Right lobe of liver (tissue), 6 donors: Measurements from ENCODE around the gene GPS2. TPM values are rescaled to one million over a fixed set of nuclear protein-coding genes. Genes with fewer than 3 reads are reported as not detected.
A peak's percentile ranks its signal among the peaks of the same experiment; 100 is the strongest.

Experiments used
- ATAC-seq, 4 donors: fragments of 200-7000 bp; cut with Tn5 transposase; one replicate each; pipeline ENCODE4 v1.9.1; 2020; ENCODE audit warnings: mild to moderate bottlenecking in 4 of 4, moderate library complexity in 4 of 4
- DNase-seq, 3 donors: peaks; one replicate each; pipeline ENCODE4 v3.0.0-alpha.2; 2020
- H3K27ac ChIP-seq, 3 donors: fragments of 200-600 bp; one replicate each; pipeline ENCODE4 v1.8.0; 2022
- H3K27me3 ChIP-seq, 2 donors: fragments of 200-600 bp; one replicate each; pipeline ENCODE4 v1.8.0; 2022
- H3K36me3 ChIP-seq, 4 donors: fragments of 200-600 bp; sonication (generic) in 1 of 4; one replicate each; pipeline versions ENCODE4 v1.5.1 to v1.8.0; 2017 to 2022; ENCODE audit warnings: control low read depth in 1 of 4
- H3K4me1 ChIP-seq, 4 donors: fragments of 200-600 bp; sonication (generic) in 1 of 4; one replicate each; pipeline versions ENCODE4 v1.5.1 to v1.8.0; 2017 to 2022; ENCODE audit warnings: control low read depth in 1 of 4
- H3K4me3 ChIP-seq, 3 donors: fragments of 200-600 bp; one replicate each; pipeline ENCODE4 v1.8.0; 2022
- H3K9me3 ChIP-seq, 4 donors: fragments of 200-600 bp; sonication (generic) in 1 of 4; one replicate each; pipeline versions ENCODE4 v1.5.1 to v1.8.0; 2017 to 2022; ENCODE audit warnings: control low read depth in 1 of 4
- POLR2A ChIP-seq: fragments of 450-650 bp; IDR thresholded peaks from one replicate; pipeline ENCODE4 v1.6.1; 2017; ENCODE audit warnings: antibody characterized with exemption, mild to moderate bottlenecking
- WGBS: methylation state at CpG from one replicate; pipeline ENCODE4 v1.1.6; 2018; ENCODE audit warnings: low coverage, low lambda C conversion rate; ENCODE audit not compliant: insufficient coverage; ENCODE audit errors: missing lambda C conversion rate; 5-methylcytosine and 5-hydroxymethylcytosine counted together
- intact Hi-C, 2 donors: fragments of 100-400 bp; cut with DNase I; formaldehyde crosslinking; loops; one replicate each; pipeline versions ENCODE4 v1.11.2 to v1.14.1; 2022
- total RNA-seq, 6 experiments: library from RNA; depleted of rRNA in 2 of 6; stranded (reverse); fragments of >200 nt in 2 of 6; fragmentation: NEBNext Ultra II Directional in 3 of 6; extraction: Animal tissue kit (Norgen Biotek cat#: 25700) in 3 of 6; gene quantifications; one replicate each; pipeline versions ENCODE4 v1.1.0 to v1.2.4, GENCODE V29; 2016 to 2023
- TF ChIP-seq, protein P1 (sequence below), 4 donors: fragments of 200-600 bp in 3 of 4; fragments of 450-650 bp in 1 of 4; IDR thresholded peaks; one replicate each; pipeline versions ENCODE4 v1.5.1 to v1.8.0; 2016 to 2022; ENCODE audit warnings: antibody characterized with exemption in 4 of 4, mild to moderate bottlenecking in 2 of 4
- donor health status: DM: no; HTN: yes; CAD: no.
- donor health status: DM: no; HTN: no; CAD: no.
- donor health status: DM: no; HTN: no; CAD: no.
- donor health status: DM: no; HTN: yes; CAD: no.
- donor health status: DM: no; HTN: yes; CAD: no.

Gene GPS2
- total RNA-seq, 6 experiments from 2014 or later: 22.0 to 48.1 (median 23.2) TPM

DNA sequence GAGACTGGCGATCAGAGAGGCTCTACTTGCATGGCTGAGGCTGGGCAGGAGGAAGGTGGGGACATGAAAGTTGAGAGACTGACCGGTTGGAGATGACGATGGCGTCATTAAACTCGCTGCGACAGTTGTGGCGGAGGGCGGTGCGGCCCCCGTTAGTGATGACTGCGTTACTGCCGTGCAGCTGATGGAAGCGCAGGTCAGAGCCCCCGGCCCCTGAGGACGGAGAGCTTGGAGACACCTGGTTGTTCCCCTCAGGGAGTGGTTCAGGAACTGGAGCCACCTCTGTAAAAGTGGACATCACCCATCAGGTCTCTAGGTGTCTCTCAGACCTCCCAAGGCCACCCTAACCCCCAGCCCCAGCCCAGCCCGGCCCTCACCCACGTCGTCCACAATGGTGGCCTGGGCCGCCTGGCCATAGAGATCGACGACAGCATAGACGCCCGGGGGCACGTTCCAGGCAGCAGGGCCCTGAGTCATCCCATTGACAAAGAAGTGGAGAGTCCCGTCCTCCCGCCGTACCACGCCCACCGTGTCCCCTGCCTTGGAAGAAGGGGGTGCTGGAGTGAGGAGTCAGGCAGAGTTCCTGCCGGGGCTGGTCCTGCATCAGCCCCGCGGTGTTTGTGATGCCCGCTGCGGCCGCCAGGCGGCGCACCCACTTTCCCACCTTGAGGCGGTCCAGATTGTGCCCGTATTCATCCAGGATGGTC is 8.7 kb upstream of the GPS2 start:
- 97% methylated on average over 5 of the region's 39 CpGs for WGBS
- intact Hi-C loops: no loop called here
- ATAC-seq (peak; percentile 22 to 46 (median 34)), DNase-seq (no peak)
- Histone ChIP-seq H3K27me3 (no peaks in the 10 kb centered on the region), H3K4me1 (peaks cover 0 to 6% (median 3%) of the 10 kb centered on the region in 4 donors), H3K27ac (no peak overlapping the region), H3K9me3 (no peaks in the 10 kb centered on the region), H3K4me3 (no peak overlapping the region), H3K36me3 (peaks cover 0 to 44% (median 13%) of the 10 kb centered on the region in 4 donors)
- no peak for TF ChIP-seq POLR2A
- TF ChIP-seq, protein P1, sequence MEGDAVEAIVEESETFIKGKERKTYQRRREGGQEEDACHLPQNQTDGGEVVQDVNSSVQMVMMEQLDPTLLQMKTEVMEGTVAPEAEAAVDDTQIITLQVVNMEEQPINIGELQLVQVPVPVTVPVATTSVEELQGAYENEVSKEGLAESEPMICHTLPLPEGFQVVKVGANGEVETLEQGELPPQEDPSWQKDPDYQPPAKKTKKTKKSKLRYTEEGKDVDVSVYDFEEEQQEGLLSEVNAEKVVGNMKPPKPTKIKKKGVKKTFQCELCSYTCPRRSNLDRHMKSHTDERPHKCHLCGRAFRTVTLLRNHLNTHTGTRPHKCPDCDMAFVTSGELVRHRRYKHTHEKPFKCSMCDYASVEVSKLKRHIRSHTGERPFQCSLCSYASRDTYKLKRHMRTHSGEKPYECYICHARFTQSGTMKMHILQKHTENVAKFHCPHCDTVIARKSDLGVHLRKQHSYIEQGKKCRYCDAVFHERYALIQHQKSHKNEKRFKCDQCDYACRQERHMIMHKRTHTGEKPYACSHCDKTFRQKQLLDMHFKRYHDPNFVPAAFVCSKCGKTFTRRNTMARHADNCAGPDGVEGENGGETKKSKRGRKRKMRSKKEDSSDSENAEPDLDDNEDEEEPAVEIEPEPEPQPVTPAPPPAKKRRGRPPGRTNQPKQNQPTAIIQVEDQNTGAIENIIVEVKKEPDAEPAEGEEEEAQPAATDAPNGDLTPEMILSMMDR (IDR thresholded peaks at IDR 0.05): peak; percentile 51 to 64 (median 58)

DNA sequence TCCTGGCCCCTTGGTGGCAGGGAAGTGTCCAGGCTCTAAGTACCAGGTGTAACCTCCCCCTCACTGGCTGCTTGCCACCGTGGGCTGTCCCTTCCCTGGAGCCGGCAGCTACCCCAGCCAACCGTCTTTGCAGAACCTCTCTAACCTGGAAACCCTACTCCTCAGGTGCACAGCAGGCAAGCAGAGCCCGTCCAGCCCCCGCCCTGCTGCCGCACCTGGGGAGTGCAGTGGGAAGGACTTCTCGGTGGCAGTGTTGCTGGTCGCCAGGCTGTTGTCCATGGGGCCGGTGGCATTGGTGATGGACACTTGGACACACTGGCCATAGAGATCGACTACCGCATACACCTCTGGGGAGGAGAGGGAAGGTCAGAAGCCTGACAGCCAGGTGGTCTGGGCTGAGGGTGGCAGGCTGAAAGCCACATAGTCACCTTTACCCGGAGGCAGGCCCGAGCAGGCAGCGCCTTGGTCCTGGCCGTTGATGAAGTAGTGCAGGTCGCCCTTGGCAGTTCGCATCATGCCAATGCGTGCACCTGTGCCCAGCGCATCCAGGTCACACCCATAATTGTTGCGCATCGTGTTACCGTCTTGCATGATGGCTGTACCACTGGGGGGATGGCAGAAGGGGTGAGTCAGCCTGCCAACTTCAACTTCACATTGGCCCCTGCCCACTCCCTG is 7.5 kb upstream of the GPS2 start:
- Histone ChIP-seq H3K27me3 (no peaks in the 10 kb centered on the region), H3K4me1 (no peaks in the 10 kb centered on the region), H3K4me3 (no peak overlapping the region), H3K36me3 (peaks cover 0 to 51% (median 14%) of the 10 kb centered on the region in 4 donors), H3K9me3 (no peaks in the 10 kb centered on the region), H3K27ac (no peak overlapping the region)
- TF ChIP-seq, protein P1 (IDR thresholded peaks at IDR 0.05): no peak
- TF ChIP-seq POLR2A: no peak
- intact Hi-C loops: no loop called here
- ATAC-seq (no peak), DNase-seq (no peak)
- WGBS: 100% methylated on average over 3 of the region's 22 CpGs

DNA sequence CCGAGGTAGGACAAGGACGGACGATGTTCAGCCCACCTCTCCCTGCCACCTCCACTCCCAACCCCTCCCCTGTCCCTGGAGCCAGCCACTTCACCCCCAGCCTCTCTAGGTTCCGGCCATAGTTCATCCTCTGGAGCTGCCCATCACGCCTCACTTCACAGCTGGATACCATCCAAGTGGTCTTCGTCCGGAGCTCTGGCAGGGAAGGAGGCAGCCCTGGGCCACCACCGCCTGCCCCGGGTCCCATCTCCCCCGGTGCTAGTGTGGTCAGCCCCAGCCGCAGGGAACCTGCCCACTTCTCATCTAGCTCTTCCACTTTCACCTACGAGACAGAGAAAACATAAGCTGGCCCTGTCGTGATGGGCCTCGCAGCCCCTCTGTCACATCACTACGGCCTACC is 6.3 kb upstream of the GPS2 start:
- intact Hi-C loops: no loop called here
- WGBS: 87% methylated on average over 11 of the region's 15 CpGs
- Histone ChIP-seq H3K27me3 (no peaks in the 10 kb centered on the region), H3K4me1 (no peaks in the 10 kb centered on the region), H3K4me3 (no peak overlapping the region), H3K9me3 (no peaks in the 10 kb centered on the region), H3K36me3 (peaks cover 0 to 53% (median 16%) of the 10 kb centered on the region in 4 donors), H3K27ac (no peak overlapping the region)
- no peak for DNase-seq
- no peak for ATAC-seq
- TF ChIP-seq, protein P1 (IDR thresholded peaks at IDR 0.05): no peak
- no peak for TF ChIP-seq POLR2A

DNA sequence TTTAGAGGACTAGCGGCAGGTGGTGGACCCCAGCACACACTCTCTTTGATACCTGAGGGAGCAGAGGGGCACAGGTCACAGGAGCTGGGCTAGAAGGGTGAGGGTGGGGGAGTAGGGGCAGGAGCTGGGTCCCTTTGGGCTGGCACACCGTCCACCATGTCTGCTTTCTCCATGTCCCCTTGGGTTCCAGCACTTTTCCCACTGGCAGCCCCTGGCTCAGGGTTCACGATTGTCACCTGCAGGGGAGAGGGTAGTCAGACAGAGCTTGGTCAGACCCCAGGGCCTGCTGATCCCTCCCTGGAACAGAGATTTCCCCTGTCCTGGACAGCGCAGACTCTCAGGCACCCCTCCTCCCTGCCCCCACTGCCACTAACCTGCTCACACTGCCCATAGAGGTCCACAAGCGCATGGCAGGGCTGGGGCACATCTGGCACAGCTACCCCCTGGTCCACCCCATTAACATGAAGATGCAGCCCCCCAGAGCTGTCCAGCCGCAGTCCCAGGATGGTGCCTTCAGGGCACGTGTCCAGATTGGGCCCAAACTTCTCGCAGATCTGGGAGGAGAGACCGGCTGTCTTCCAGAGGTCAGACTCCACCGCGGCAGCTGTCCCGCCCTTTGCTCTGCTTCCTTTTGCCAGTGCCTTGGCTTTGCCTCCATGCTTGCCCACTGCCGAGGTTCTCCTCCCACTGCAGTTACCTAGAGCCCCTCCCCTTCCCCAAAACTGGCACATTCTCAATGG is 3.1 kb upstream of the GPS2 start:
- DNase-seq: no peak
- peaks cover 0 to 12% (median 6%) of the 10 kb centered on the region in 4 donors for H3K4me1 ChIP-seq
- TF ChIP-seq, protein P1 (IDR thresholded peaks at IDR 0.05): no peak
- TF ChIP-seq POLR2A: no peak
- H3K36me3 ChIP-seq: peaks cover 0 to 48% (median 15%) of the 10 kb centered on the region in 4 donors
- H3K27ac ChIP-seq: no peak overlapping the region
- no peak for ATAC-seq
- H3K27me3 ChIP-seq: no peaks in the 10 kb centered on the region
- intact Hi-C loops: no loop called here
- H3K4me3 ChIP-seq: no peak overlapping the region
- no peaks in the 10 kb centered on the region for H3K9me3 ChIP-seq
- no CpG with 5 or more reads among the region's 13 CpGs for WGBS
